ENCODE measurements around the gene B3GNT9.
"Not testable (repeated sequence)": the region's sequence is repeated elsewhere in the genome, so short reads cannot be mapped to it uniquely, and the experiment has no call there.

Gene B3GNT9

DNA sequence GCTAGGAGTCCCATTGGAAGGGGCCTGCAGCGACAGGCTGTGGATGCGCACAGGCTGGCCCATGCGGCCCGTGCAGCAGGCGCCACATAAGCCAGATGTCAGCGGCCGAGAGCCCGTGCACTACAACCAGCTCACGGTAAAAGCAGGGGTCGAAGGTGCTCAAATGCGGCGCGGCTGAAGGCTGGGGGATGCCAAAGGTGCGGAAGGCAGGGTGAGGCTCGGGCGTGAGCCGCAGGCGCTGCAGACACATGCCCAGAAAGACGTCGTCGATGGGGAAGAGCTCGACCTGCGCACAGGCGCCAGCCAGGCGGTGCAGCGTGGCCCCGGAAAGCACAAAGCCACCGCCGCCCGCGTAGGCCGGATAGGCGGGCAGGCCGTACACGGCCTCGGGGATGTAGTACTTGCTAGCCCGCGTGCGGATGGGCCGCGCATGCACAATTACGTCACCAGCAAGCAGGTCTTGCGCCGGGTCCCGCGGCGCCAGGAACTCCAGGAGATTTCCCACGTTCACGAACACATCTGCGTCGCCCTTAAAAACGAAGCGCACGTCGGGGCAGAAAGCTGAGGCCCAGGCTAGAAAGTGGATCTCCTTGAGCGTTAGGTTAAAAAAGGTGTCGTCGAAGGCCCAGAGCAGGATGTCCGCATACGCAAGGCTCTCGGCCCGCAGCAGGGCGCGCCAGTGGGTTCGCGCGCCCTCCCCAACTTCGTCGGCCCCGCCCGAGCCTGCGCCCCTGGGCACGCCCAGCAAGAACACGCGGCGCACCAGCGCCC, 1.3 kb downstream of the B3GNT9 start:
- no peak for DNase-seq

DNA sequence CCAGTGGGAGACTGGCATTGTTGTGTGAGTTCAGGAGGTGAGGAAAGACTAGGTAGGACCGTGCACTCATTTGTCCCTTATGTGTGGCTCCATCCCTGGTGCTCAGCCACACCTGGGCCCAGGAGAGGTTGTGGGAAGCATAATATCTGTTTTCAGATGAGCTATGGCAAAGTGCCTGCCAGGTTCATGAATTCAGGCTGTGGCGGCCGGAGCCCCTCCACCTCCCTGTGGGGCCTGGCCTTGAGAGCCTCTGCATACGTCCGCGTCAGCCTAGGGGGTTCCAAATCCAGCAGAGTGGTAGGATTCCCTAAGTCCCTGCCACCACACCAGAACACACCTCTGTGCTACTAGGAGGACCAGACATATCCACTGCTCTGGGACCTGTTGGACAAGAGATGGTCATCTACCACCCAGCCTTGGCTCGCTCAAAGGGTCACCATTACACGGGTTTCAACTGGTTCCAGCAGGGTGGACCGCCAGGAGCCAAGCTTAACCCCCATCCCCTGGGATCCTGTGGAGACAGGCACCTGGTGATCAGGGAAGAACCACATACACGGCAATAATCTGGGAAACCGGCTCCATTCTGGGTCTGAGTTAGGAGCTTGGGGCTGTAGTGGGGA, 2.0 kb downstream of the B3GNT9 start:
- no peak for DNase-seq

DNA sequence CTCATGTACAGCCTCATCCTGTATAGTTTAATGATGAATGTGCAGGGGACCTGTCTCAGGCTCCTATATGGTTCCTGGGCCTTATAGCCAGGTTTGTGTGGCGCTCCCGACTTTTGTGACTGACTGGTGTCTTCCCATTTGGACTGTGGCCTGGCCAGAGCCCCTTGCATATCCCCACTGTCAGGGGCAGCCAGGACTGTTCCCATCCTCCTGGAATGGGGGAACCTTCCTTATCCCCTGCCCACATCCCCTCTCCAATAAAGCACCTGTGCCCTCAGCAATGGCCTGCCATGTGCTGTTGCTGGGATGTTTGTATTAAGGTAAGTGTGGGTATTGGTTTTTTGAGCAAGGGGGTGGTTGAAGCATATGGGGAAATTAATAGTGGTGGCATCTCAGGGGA, 2.6 kb downstream of the B3GNT9 start:
- DNase-seq = no peak

DNA sequence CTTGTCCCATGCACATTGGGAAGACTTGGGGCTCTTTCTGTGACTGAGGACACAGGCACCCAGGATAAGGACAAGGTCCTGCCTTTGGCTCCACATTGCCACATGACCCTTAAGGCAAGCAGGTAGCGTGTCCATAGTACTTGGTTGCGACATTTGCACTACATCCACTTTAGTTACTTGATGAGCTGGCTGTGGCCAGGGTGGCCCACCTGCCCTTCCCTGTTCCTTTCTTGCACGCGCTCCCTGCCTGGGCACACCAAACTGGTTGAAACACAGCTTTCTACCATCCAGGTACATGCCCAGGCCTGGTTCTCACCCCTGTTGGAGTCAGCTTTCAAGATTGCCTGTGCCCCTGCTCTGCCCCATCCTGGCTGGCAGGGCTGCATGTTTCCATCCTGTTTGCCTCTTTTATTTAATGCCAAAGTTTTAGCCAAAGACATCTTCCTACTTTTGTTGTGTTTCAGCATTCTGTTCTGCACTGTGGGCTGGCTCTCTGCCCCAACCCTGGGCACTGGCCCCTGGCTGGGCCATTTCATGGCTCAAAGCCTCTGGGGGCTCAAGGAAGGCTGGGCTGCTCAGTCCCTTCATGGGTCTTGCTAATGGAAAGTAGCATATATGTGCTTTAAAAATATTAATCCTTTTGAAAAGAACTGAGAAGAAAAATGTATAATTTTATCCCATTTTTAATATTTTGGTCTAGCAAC, 3.2 kb downstream of the B3GNT9 start:
- DNase-seq = no peak

DNA sequence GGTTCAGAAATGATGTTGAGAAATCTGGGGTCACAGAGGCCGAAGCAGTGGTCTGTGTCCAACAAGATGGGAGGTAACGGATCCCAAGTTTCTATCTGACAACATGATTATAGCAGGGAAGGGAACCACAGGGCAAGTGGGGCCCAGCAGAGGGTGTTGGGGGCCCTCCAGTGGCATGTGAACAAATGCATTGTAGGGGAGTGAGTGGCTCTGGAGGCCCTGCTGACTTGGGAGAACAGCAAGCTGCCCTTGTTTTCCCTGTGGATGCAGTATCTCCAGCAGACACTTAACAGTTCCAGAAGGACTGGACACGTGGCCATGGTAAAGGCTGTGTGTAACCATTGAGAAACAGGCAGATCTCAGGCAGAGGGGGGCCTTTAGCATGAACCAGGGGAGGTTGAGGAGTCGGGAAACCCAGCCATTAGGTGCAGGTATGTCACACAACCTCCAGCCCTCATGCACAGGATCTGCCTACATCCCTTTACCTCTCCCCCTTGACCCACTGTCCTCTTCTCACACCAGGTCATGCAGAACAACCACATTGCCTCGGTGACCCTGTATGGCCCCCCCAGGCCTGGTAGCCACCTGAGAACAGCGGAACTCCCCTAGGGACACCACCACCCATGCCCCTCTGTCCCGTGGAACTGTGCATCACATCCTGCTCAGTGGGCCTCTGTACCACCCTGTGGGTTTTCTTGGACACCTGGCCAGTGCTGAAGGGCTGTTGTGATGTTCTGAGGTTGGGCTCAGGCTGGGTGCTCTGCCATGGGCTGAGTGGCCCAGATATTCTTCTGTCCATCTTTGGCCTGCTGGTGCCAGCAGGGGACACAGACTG, 4.1 kb downstream of the B3GNT9 start:
- no peak for DNase-seq

DNA sequence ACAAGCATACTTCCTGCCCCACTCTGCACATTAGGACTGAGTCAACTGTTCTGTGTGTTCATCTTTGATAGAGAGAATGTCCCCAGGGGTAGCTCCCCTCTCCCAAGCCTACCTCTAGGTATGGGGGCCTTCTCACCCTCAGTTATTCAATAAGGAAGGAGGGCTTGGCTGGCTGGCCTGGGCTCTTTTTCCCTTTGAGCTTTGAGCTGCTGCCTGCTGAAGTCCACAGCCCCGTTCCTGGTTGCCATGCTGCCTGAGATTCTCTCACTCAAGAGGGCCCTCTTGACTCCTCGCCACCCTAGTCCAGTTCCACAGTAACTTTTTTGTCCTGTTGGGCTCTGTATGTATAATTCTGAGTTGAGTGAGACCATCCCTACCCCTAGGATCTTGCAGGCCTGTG, 5.1 kb downstream of the B3GNT9 start:
- DNase-seq = no peak

DNA sequence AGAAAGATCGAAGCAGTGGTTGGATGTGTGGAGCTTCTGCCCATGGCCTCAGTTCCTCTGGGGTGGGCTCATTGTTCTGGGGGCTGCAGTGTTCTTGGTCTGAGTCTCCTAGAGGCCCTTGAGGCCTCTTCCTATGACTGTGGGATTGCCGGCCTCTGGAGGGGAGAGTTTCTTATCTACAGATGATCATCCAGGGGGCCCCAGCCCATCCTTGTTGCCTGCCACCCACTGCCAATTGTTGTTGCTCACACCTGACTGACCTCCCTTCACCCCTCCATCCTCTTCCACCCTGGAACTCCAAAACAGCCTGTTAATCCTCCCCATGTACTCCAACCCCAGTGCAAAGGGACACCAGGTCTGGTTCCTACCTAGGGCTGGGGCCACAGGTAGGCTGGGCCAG, 5.9 kb downstream of the B3GNT9 start:
- DNase-seq = no peak

DNA sequence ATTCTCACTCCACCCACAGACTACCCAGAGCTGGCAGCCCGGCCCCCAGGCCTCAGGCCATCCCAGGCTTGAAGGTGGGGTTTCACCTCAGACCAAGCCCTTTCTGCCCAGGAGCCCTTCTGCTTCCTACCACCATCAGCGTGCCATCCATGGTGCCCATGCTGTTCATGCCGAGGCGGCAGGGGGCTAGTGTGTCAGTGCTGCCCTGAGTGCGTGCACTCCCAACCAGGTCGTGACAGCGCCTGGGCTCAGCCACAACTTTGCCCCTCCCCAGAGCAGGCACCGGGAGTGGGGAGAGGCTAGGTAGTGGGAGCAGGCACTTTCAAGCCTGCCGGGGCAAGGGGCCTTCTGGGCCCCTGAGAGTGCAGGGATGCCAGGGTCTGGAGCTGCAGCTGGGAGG, 8.5 kb downstream of the B3GNT9 start:
- DNase-seq = no peak

DNA sequence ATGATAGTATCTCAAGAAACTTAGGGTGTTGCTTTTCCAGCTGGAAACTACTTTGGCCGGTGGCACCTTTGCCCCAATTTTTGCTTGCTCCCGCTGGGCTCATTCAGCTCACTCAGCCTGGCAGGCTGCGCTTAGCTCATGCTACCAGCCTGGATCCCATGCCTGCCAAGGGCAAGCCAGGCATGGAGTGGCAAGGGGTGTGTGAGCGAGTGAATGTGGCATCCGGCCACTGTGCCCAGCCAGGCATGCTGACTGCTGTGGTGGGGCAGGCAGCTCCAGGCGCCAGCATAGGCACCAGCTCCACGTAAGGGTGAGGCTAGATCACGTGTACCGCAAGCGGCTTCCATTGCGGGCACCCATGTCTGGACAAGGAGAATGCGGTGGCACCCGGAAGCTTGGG, 9.4 kb downstream of the B3GNT9 start:
- DNase-seq = no peak

DNA sequence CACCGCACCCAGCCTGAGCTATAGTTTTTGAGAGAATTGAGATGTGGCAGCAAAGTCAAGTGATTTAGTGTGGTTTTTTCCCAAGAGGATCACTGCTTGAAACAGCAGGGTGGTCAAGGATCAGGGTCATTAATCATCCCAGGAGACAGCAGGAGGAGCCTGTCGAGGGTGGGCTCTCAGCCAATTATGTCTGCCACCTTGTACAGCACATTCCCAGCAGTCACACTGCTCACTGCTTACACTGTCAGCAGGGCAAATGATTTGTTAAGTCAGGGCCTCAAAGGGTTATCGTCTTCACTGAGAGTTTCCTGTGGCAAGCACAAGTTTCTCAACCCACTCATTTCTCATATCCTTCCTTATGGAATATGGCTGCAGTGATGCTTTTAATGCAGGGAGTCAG, 13.2 kb downstream of the B3GNT9 start:
- no peak for DNase-seq

DNA sequence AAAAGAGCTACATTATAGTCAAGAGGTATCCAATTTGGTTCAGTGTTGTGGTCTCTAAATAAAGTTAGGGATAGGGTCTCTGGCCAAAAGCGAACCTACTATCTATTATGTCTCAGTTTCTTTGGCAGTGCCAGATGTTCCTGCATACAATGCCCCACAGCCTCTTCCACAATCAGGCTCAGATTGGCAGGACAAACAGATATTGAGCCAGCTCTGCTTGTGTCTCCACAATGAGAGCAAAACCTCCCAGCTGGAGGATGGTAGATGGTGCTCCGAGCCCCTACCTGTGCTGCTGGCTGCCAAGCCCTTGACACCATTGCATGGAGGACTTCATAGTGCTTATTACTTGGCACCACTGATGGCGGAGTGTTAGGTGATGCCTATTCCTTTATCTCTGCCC, 21.4 kb downstream of the B3GNT9 start:
- no peak for DNase-seq

DNA sequence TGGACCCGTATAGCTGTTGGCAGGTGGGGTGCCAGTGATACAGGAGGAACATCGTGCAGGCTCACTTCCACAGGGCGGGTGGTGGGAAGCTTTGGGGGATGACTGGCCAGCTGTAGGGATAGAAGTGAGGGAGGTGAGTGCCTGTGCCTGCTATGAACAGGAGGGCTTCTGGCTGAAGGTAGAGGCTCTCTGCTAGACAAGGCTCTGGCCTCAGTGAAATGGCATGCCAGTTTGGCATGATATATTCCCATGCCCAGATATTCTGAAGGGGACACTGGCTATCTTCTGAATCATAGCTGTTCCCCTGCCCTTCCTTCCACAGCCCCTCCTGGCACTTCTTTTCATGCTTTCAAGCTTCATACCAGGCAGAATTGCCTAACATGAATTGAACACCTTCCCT, 21.9 kb downstream of the B3GNT9 start:
- no peak for DNase-seq

DNA sequence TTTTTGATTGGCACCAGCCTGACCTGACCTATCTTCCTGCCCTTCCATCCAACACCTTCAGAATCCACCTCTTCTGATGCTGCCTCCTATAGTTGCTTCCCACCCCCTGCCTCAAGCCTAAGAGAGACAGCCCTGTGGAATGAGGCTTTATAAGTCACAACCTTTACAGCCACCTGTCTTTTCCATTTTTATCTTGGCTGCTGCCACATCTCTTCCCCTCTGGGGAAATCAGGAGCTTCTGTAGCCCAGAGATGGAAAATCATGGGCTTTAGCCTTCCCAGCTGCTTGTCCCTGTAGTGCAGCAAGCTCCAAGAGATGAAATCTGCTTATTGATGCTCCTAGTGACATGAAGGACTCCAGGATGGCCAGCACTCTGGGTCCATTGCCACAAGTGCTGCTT, 22.4 kb downstream of the B3GNT9 start:
- DNase-seq = no peak

DNA sequence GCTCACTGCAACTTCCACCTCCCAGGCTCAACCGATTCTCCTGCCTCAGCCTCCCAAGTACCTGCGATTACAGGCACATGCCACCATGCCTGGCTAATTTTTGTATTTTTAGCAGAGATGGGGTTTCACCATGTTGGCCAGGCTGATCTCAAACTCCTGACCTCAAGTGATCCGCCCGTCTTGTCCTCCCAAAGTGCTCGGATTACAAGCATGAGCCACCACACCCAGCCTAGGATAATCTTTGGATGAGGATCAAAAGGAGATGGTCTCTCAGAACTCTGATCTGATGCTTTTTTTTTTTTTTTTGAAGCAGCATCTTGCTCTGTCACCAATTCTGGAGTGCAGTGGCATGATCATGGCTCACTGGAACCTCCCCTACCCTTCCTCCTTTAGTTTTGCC, 28.0 kb downstream of the B3GNT9 start:
- DNase-seq = not testable (repeated sequence)

DNA sequence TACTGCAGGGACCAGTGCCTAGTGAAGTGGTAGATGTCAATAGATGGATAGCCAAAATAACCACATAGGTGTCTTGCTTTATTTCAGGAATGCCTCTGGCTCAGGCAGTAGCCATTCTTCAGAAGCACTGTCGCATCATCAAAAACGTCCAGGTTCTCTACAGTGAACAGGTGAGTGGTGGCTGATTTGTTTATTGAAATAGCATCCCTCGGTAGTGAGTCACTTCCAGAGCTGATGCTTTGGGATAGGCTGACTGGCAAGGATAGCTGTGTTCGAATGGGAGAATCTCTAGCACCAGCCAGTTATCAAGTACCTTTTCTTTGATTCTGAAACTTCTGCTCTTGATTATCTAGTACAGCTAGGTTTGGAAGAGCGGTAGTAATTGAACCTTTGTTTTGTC, 30.8 kb downstream of the B3GNT9 start:
- no peak for DNase-seq

DNA sequence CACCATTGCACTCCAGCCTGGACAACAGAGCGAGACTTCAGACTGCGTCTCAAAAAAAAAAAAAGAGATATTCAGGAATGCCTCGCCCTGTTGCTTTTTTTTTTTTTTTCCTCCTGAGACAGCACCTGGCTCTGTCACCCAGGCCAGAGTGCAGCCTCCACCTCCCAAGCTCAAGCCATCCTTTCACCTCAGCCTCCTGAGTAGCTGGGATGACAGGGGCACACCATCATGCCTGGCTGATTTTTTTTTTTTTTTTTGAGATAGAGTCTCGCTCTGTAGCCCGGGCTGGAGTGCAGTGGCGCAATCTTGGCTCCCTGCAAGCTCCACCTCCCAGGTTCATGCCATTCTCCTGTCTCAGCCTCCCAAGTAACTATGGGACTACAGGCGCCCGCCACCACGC, 33.1 kb downstream of the B3GNT9 start:
- no peak for DNase-seq

DNA sequence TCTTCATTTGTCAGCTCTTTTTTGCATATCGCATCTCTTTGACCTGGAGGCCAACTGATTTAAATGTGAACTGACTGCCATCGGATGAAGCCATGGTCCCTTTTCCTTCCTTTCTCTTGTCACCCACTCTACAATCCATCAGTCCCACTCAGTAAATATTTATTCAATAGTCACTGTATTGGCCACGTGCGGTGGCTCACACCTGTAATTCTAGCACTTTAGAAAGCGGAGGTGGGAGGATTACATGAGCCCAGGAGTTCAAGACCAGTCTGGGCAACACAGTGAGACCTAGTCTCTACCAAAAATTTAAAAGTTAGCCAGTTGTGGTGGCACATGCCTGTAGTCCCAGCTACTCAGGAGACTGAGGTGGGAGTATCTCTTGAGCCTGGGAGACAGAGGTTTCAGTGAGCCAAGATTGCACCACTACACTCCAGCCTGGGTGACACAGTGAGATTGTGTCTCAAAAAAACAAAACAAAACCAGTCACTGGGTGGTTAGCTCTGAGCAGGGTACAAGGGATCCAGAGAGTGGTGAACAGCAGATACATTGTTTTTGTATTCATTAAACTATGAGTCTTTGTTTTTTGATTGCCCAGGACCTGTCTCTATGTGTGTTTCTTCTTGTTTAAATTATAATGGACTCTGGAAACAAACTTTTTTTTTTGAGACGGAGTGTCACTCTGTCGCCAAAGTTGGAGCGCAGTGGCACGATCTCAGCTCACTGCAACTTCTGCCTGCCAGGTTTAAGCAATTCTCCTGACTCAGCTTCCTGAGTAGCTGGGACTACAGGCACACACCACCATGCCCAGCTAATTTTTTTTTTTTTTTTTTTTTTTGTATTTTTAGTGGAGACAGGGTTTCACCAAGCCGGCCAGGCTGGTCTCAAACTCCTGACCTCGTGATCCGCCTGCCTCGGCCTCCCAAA, 34.1 kb downstream of the B3GNT9 start:
- no peak for DNase-seq

DNA sequence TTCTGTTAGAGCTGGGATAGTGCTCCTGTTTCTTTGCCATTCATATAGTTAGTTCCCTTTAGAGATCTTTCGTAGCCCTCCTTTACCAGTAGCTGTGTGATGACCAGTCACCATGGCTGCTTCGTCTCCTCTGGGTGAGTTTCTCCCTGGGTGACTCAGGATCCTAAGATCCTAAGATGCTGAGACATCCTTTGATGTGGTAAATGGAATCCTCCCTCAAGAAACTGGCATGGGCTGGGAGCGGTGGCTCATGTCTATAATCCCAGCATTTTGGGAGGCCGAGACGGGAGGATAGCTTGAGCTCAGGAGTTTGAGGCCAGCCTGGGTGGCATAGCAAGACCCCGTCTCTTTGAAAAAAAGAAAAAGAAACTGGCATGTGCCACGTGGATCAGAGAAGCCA, 35.2 kb downstream of the B3GNT9 start:
- no peak for DNase-seq

DNA sequence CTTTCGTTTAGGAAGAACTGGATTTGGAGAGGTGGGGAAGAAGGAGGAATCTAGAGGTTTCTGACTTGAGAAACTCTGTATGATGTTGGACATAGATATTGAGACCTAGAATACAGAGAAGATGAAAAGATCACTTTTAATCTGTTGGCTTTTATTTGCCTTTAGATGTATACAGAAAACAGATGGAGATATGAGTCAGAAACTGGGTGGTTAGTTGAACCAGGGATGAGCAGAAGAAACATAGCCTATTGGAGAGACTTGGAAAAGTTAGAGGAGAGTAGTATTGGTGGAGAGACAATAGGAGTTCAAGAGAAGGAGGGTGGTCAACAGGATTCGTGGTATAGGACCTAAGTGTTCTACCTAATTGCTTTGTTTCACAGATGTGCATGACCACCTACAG, 36.0 kb downstream of the B3GNT9 start:
- no peak for DNase-seq

DNA sequence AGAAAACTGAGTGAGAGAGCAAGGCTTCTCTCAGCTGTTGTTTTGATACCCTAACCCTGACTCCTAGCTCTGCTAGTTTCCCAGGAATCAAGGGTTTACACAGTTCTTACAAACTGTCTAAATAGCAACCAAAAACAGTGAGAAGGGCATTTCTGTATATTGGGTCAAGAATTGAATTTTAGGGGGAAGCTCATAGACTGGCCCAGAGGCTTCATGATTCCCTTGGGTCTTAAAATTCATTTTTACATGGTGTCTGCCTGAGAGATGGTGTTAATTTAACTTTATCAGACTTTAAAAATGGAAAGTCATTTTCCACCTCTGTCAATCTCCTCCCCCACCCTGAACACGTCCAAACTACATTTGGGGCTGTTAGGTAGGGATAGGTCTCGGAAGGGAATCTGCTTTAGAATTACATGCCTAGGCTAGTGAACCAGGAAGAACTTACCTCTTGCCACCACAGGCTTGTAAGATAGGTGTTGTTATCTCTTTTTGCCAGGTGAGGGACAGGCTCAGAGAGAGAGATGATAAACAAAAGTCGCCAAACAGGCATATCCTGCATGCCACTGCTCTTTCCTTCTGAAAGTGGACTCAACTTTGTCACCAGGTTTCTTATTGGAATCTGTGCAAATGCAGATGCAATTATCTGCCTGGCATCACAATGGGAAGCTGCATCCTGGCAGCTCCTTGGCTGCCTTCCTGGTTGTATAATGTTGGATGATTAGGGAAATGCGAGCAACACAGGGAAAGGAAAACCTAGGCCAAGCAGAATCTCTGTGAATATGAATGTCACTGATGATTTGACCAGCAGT, 38.0 kb downstream of the B3GNT9 start:
- no peak for DNase-seq

DNA sequence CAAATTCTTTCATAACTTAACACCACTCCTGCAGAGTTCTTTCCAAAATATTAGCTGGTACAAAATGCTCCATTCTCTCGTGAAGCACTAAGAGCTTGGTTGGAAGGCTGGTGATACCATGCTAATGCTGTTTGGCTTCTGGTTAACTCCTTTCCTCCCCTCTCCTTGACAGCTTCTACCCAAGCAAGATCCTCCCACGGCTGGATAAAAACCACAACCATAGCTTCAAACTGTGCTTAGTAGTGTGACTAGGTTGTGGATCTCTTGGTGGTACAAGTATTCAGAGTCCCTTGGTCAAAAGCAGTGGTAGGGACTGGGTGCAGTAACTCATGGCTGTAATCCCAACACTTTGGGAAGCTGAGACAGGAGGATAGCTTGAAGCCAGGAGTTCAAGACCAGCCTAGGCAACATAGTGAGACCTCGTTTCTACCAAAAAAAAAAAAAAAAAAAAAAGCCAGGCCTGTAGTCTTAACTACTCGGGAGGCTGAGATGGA, 38.8 kb downstream of the B3GNT9 start:
- DNase-seq = no peak
